GM19328 (cell line): ENCODE results near the gene MRPL14.

Source experiments
- ATAC-seq: cut with Tn5 transposase; IDR thresholded peaks from one replicate; pipeline ENCODE4 v1.9.1; 2021; ENCODE audit warnings: mild to moderate bottlenecking, moderate library complexity; ENCODE audit not compliant: unreplicated experiment

The MRPL14 gene

GRCh38 chr6:44081753-44082152 lies 45.5 kb downstream of the MRPL14 start:
- no peak for ATAC-seq

GRCh38 chr6:44080561-44081521 lies 46.4 kb downstream of the MRPL14 start:
- no peak for ATAC-seq

- ATAC-seq, result no peak
Observed at GRCh38 chr6:44079672-44080071, 47.6 kb downstream of the MRPL14 start.

- ATAC-seq, result no peak
Observed at GRCh38 chr6:44078827-44079671, 48.2 kb downstream of the MRPL14 start.

- no peak for ATAC-seq
Observed at GRCh38 chr6:44078219-44078826, 48.9 kb downstream of the MRPL14 start.

GRCh38 chr6:44077214-44077946 lies 49.9 kb downstream of the MRPL14 start:
- ATAC-seq, result no peak

- no peak for ATAC-seq
Observed at GRCh38 chr6:44076356-44077213, 50.7 kb downstream of the MRPL14 start.

- ATAC-seq, result no peak
Observed at GRCh38 chr6:44075647-44076355, 51.5 kb downstream of the MRPL14 start.

GRCh38 chr6:44074813-44075646 lies 52.2 kb downstream of the MRPL14 start:
- no peak for ATAC-seq

- no peak for ATAC-seq
Observed at GRCh38 chr6:44074439-44074812, 52.8 kb downstream of the MRPL14 start.

GRCh38 chr6:44073612-44074438 lies 53.4 kb downstream of the MRPL14 start:
- ATAC-seq, result peak; percentile 19

GRCh38 chr6:44072959-44073611 lies 54.2 kb downstream of the MRPL14 start:
- peak; percentile 49 for ATAC-seq

GRCh38 chr6:44072452-44072958 lies 54.7 kb downstream of the MRPL14 start:
- ATAC-seq, result no peak

GRCh38 chr6:44071670-44072451 lies 55.4 kb downstream of the MRPL14 start:
- ATAC-seq, result no peak

- ATAC-seq, result no peak
Observed at GRCh38 chr6:44068607-44069296, 58.5 kb downstream of the MRPL14 start.
